ENCODE results near the gene WDR7.

GRCh38 chr18:56897122-56897521, 246.0 kb downstream of the WDR7 start:
- TF ChIP-seq POLR2AphosphoS5 (IDR thresholded peaks at IDR 0.05) = no peak
- no peak for TF ChIP-seq CTCF (IDR thresholded peaks at IDR 0.05)
- no peak for TF ChIP-seq POLR2A (IDR thresholded peaks at IDR 0.05)

Measured in prostate gland (tissue), 2 donors.